A549 (cell line): ENCODE measurements around the gene PIGL. TPM values are rescaled to one million over a fixed set of nuclear protein-coding genes. Genes with fewer than 3 reads are reported as not detected.

Experiments used
- ATAC-seq, 2 experiments: fragments of 200-7000 bp in 1 of 2; fragments of >200 bp in 1 of 2; cut with Nextera tagmentation in 1 of 2; cut with Tn5 transposase in 1 of 2; 3 replicates each; pipeline versions ENCODE4 v1.8.0 to v1.9.1; 2018 to 2020; ENCODE audit warnings: mild to moderate bottlenecking in 1 of 2, moderate library complexity in 1 of 2
- CTCF ChIA-PET: fragments of 300-600 bp; sonication (Branson Sonifier 250); formaldehyde crosslinking; extraction: SDS; loops from one replicate; lab custom pipeline; 2021; ENCODE audit warnings: antibody characterized with exemption, inconsistent platforms; lab: Yijun Ruan, JAX
- POLR2A ChIA-PET: fragments of 350-600 bp; formaldehyde crosslinking; extraction: SDS; loops from one replicate; lab custom pipeline; 2021; ENCODE audit warnings: antibody characterized with exemption, inconsistent platforms; lab: Yijun Ruan, JAX
- DNase-seq, 2 experiments: peaks; one replicate each; pipeline versions ENCODE4 v3.0.0 to v3.0.0-alpha.2; 2011 to 2016; ENCODE audit warnings: low read depth in 1 of 2, low spot score in 1 of 2
- FAIRE-seq: peaks from 2 replicates; lab custom pipeline; 2011; peaks lifted over from hg19 to GRCh38; lab: Jason Lieb, UNC
- H3K27ac ChIP-seq, 2 experiments: fragments of >200 bp; sonication (Bioruptor Twin); formaldehyde crosslinking; 3 replicates each; pipeline ENCODE4 v1.5.1; 2016 to 2017
- H3K4me1 ChIP-seq: fragments of >200 bp; sonication (Bioruptor Twin); formaldehyde crosslinking; 3 replicates; pipeline ENCODE4 v1.6.1; 2016
- H3K4me2 ChIP-seq: fragments of >200 bp; sonication (Bioruptor Twin); formaldehyde crosslinking; 3 replicates; pipeline ENCODE4 v1.6.1; 2016
- H3K4me3 ChIP-seq: fragments of >200 bp; sonication (Bioruptor Twin); formaldehyde crosslinking; 3 replicates; pipeline ENCODE4 v1.5.1; 2016
- H3K9me3 ChIP-seq: fragments of >200 bp; sonication (Bioruptor Twin); formaldehyde crosslinking; 3 replicates; pipeline ENCODE4 v1.6.1; 2016
- CEBPB ChIP-seq, 2 experiments: fragments of >200 bp in 1 of 2; sonication (Bioruptor Twin) in 1 of 2; formaldehyde crosslinking in 1 of 2; IDR thresholded peaks; 2 replicates each; pipeline ENCODE4 v1.6.1; 2012 to 2016
- EP300 ChIP-seq, 2 experiments: fragments of >200 bp; sonication (Bioruptor Twin); formaldehyde crosslinking; IDR thresholded peaks; 2 replicates in 1 of 2; 3 replicates in 1 of 2; pipeline ENCODE4 v1.6.1; 2016 to 2017
- ESRRA ChIP-seq: fragments of 150-350 bp; IDR thresholded peaks from 2 replicates; pipeline ENCODE4 v1.6.1; 2014; ENCODE audit warnings: mild to moderate bottlenecking, low read length, borderline replicate concordance
- FOXS1 ChIP-seq: fragments of 250-450 bp; sonication (Bioruptor Pico); IDR thresholded peaks from 2 replicates; pipeline ENCODE4 v1.5.0; 2020; ENCODE audit warnings: mild to moderate bottlenecking, moderate library complexity
- HDAC2 ChIP-seq: fragments of 200-600 bp; sonication (generic); IDR thresholded peaks from 2 replicates; pipeline ENCODE4 v1.6.1; 2016
- HES2 ChIP-seq: fragments of >200 bp; sonication (Bioruptor Twin); formaldehyde crosslinking; IDR thresholded peaks from 2 replicates; pipeline ENCODE4 v1.6.1; 2016
- HMGXB4 ChIP-seq: fragments of 250-450 bp; sonication (Bioruptor Pico); IDR thresholded peaks from 2 replicates; pipeline ENCODE4 v1.5.0; 2021; ENCODE audit warnings: mild to moderate bottlenecking, moderate library complexity, borderline replicate concordance
- HOXA7 ChIP-seq: fragments of 250-450 bp; sonication (Bioruptor Pico); IDR thresholded peaks from 2 replicates; pipeline ENCODE4 v1.5.0; 2020; ENCODE audit warnings: mild to moderate bottlenecking, moderate library complexity
- HOXB13 ChIP-seq: fragments of 250-450 bp; sonication (Bioruptor Pico); IDR thresholded peaks from 2 replicates; pipeline ENCODE4 v1.5.0; 2020; ENCODE audit warnings: low read depth, mild to moderate bottlenecking, moderate library complexity
- JUN ChIP-seq, 2 experiments: fragments of >200 bp; sonication (Bioruptor Twin); formaldehyde crosslinking; IDR thresholded peaks; 2 replicates in 1 of 2; 3 replicates in 1 of 2; pipeline ENCODE4 v1.6.1; 2016 to 2017
- JUNB ChIP-seq: fragments of >200 bp; sonication (Bioruptor Twin); formaldehyde crosslinking; IDR thresholded peaks from 2 replicates; pipeline ENCODE4 v1.6.1; 2016
- KDM5A ChIP-seq: fragments of 200-600 bp; sonication (generic); IDR thresholded peaks from 2 replicates; pipeline ENCODE4 v1.6.1; 2016; ENCODE audit warnings: antibody characterized with exemption, mild to moderate bottlenecking
- MAFK ChIP-seq: fragments of 450-650 bp; IDR thresholded peaks from 2 replicates; pipeline ENCODE4 v1.6.1; 2014; ENCODE audit not compliant: partially characterized antibody
- NPAS2 ChIP-seq: fragments of 250-450 bp; sonication (Bioruptor Pico); IDR thresholded peaks from 2 replicates; pipeline ENCODE4 v1.8.0; 2022; ENCODE audit warnings: mild to moderate bottlenecking, moderate library complexity, borderline replicate concordance
- PBX3 ChIP-seq: IDR thresholded peaks from 2 replicates; pipeline ENCODE4 v1.6.1; 2012
- POLR2AphosphoS2 ChIP-seq: conservative IDR thresholded peaks from 2 replicates; pipeline ENCODE4 v1.6.1; 2012; ENCODE audit warnings: low read length, improper control_type of control experiment, inconsistent platforms
- RCOR1 ChIP-seq: fragments of 150-350 bp; IDR thresholded peaks from 2 replicates; pipeline ENCODE4 v1.6.1; 2014; ENCODE audit warnings: antibody characterized with exemption, low read length, low read depth
- REST ChIP-seq: fragments of 200-600 bp; sonication (generic); IDR thresholded peaks from 2 replicates; pipeline ENCODE4 v1.6.1; 2016; ENCODE audit warnings: antibody characterized with exemption, mild to moderate bottlenecking, moderate library complexity
- SREBF2 ChIP-seq: fragments of 450-650 bp; IDR thresholded peaks from 2 replicates; pipeline ENCODE4 v1.6.1; 2014; ENCODE audit warnings: mild to moderate bottlenecking, moderate library complexity
- USF2 ChIP-seq: fragments of 450-650 bp; IDR thresholded peaks from 2 replicates; pipeline ENCODE4 v1.6.1; 2014; ENCODE audit warnings: antibody characterized with exemption
- ZC3H11A ChIP-seq: fragments of 450-650 bp; IDR thresholded peaks from 2 replicates; pipeline ENCODE4 v1.6.1; 2014; ENCODE audit warnings: antibody characterized with exemption, mild to moderate bottlenecking
- ZNF302 ChIP-seq: fragments of 250-450 bp; sonication (Bioruptor Pico); IDR thresholded peaks from 2 replicates; pipeline ENCODE4 v1.9.0; 2021; ENCODE audit warnings: inconsistent platforms, mild to moderate bottlenecking, moderate library complexity
- WGBS: methylation state at CpG from one replicate; pipeline ENCODE4 v1.1.6; 2017; ENCODE audit errors: missing lambda C conversion rate; 5-methylcytosine and 5-hydroxymethylcytosine counted together
- polyA plus RNA-seq, 4 experiments: library from polyadenylated mRNA; depleted of rRNA in 3 of 4; stranded (reverse); fragments of >200 nt; fragmentation: RNase III in 1 of 4; extraction: RNeasy Plus Mini Kit Qiagen cat#74134 plus additional on column Dnase treatment in 1 of 4; gene quantifications; 2 replicates in 3 of 4; 3 replicates in 1 of 4; pipeline ENCODE4 v1.2.3, GENCODE V29; 2011 to 2017

PIGL gene
- polyA plus RNA-seq, 2 of the 4 experiments (the other 2 are of a cell fraction): 27.5 to 35.1 TPM

GRCh38 chr17:16243385-16243784 lies 26.4 kb downstream of the PIGL start:
- ChIA-PET POLR2A (no interaction called here), CTCF (interaction anchor here (1.3 kb wide), 1 partner anchor 12 kb away, joined by 3 read pairs; no protein-coding TSS in a partner anchor)
- Histone ChIP-seq H3K4me1 (peaks cover 8% of the 10 kb centered on the region; the same call in 2 of the 3 replicates), H3K9me3 (no peaks in the 10 kb centered on the region), H3K27ac (no peak overlapping the region), H3K4me3 (no peak overlapping the region), H3K4me2 (no peak overlapping the region)
- TF ChIP-seq ESRRA (no peak), CEBPB (IDR thresholded peaks at IDR 0.05) (peak in 1 of 2 experiments; percentile 32; a peak in 1 of 4 replicates), USF2 (no peak), FOXS1 (CRISPR knock-in tag) (no peak), NPAS2 (CRISPR knock-in tag) (no peak)
- ATAC-seq (no peak), FAIRE-seq (no peak), DNase-seq (no peak)
- WGBS: 87% methylated on average over 5 of the region's 5 CpGs

- no peak for DNase-seq
- Histone ChIP-seq H3K4me3 (no peak overlapping the region), H3K27ac (no peak overlapping the region), H3K9me3 (no peaks in the 10 kb centered on the region), H3K4me1 (peaks cover 8% of the 10 kb centered on the region; the same call in 2 of the 3 replicates), H3K4me2 (no peak overlapping the region)
- no peak for FAIRE-seq
- peak in 1 of 2 experiments; percentile 38; a peak in 2 of 6 replicates for ATAC-seq
- 85% methylated on average over 9 of the region's 9 CpGs for WGBS
- ChIA-PET CTCF (interaction anchor here (1.3 to 1.7 kb wide), 2 partner anchors 10 to 12 kb away, joined by 3 to 4 read pairs; no protein-coding TSS in a partner anchor), POLR2A (interaction anchor here (0.6 kb wide), 1 partner anchor 17 kb away, joined by 4 read pairs; no protein-coding TSS in a partner anchor)
- TF ChIP-seq RCOR1: no peak
- no peak for TF ChIP-seq JUNB
- TF ChIP-seq ESRRA: no peak
- no peak for TF ChIP-seq HOXA7 (CRISPR knock-in tag)
- TF ChIP-seq MAFK: no peak
- no peak for TF ChIP-seq POLR2AphosphoS2
- TF ChIP-seq HDAC2: no peak
- no peak for TF ChIP-seq SREBF2
- TF ChIP-seq HMGXB4: no peak
- TF ChIP-seq PBX3: no peak
- no peak for TF ChIP-seq JUN (IDR thresholded peaks at IDR 0.05)
- TF ChIP-seq NPAS2 (CRISPR knock-in tag): no peak
- TF ChIP-seq USF2: no peak
- no peak for TF ChIP-seq EP300 (IDR thresholded peaks at IDR 0.05)
- no peak for TF ChIP-seq ZNF302
- TF ChIP-seq HOXB13 (CRISPR knock-in tag): no peak
- no peak for TF ChIP-seq HES2
- TF ChIP-seq ZC3H11A: no peak
- no peak for TF ChIP-seq REST
- no peak for TF ChIP-seq KDM5A
These were observed 27.0 kb downstream of the PIGL start for GRCh38 chr17:16243801-16244567.
